Endothelial cell (in vitro differentiated cells): ENCODE results near the gene KMT2B. TPM values are rescaled to one million over a fixed set of nuclear protein-coding genes. Genes with fewer than 3 reads are reported as not detected.

Experiments
- DNase-seq: peaks from one replicate; pipeline ENCODE4 v3.0.0; 2021; ENCODE audit warnings: low spot score
- H3K27ac Mint-ChIP-seq: one replicate; pipeline ENCODE4 v1.8.0; 2021; ENCODE audit warnings: mixed read lengths, inconsistent platforms; ENCODE audit not compliant: unreplicated experiment
- H3K27me3 Mint-ChIP-seq: one replicate; pipeline ENCODE4 v1.8.0; 2021; ENCODE audit warnings: mild to moderate bottlenecking, moderate library complexity, mixed read lengths, inconsistent platforms; ENCODE audit not compliant: unreplicated experiment
- H3K36me3 Mint-ChIP-seq: one replicate; pipeline ENCODE4 v1.8.0; 2021; ENCODE audit warnings: mild to moderate bottlenecking, low read depth, mixed read lengths, inconsistent platforms; ENCODE audit not compliant: unreplicated experiment
- H3K4me1 Mint-ChIP-seq: one replicate; pipeline ENCODE4 v1.8.0; 2021; ENCODE audit warnings: mild to moderate bottlenecking, mixed read lengths, inconsistent platforms; ENCODE audit not compliant: unreplicated experiment
- H3K4me3 Mint-ChIP-seq: one replicate; pipeline ENCODE4 v1.8.0; 2021; ENCODE audit warnings: mild to moderate bottlenecking, mixed read lengths, inconsistent platforms; ENCODE audit not compliant: unreplicated experiment
- H3K9me3 Mint-ChIP-seq: one replicate; pipeline ENCODE4 v1.8.0; 2021; ENCODE audit warnings: mixed read lengths, inconsistent platforms; ENCODE audit not compliant: unreplicated experiment
- total RNA-seq: library from RNA; stranded (reverse); fragmentation: NEBNext Ultra II Directional; extraction: Animal tissue kit (Norgen Biotek cat#: 25700); gene quantifications from one replicate; pipeline ENCODE4 v1.2.1, GENCODE V29; 2021; ENCODE audit not compliant: unreplicated experiment
- TF ChIP-seq, protein P1 (sequence below): fragments of 200-600 bp; sonication (generic); IDR thresholded peaks from one replicate; pipeline ENCODE4 v1.5.0; 2021; ENCODE audit warnings: antibody characterized with exemption; ENCODE audit not compliant: unreplicated experiment

KMT2B gene
- total RNA-seq, 1 donor from 2014 or later: 51.7 TPM

DNA sequence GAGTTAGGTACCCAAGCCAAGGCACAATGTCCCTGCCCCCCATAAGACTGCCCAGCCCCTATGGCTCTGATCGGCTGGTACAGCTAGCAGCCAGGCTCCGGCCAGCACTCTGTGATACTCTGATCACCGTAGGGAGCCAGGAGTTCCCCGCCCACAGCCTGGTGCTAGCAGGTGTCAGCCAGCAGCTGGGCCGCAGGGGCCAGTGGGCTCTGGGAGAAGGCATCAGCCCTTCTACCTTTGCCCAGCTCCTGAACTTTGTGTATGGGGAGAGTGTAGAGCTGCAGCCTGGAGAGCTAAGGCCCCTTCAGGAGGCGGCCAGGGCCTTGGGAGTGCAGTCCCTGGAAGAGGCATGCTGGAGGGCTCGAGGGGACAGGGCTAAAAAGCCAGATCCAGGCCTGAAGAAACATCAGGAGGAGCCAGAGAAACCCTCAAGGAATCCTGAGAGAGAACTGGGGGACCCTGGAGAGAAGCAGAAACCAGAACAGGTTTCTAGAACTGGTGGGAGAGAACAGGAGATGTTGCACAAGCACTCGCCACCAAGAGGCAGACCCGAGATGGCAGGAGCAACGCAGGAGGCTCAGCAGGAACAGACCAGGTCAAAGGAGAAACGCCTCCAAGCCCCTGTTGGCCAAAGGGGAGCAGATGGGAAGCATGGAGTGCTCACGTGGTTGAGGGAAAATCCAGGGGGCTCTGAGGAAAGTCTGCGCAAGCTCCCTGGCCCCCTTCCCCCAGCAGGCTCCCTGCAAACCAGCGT lies 3.0 kb upstream of the KMT2B start:
- H3K36me3 Mint-ChIP-seq: no peaks in the 10 kb centered on the region
- peaks cover 9% of the 10 kb centered on the region for H3K27me3 Mint-ChIP-seq
- TF ChIP-seq, protein P1, sequence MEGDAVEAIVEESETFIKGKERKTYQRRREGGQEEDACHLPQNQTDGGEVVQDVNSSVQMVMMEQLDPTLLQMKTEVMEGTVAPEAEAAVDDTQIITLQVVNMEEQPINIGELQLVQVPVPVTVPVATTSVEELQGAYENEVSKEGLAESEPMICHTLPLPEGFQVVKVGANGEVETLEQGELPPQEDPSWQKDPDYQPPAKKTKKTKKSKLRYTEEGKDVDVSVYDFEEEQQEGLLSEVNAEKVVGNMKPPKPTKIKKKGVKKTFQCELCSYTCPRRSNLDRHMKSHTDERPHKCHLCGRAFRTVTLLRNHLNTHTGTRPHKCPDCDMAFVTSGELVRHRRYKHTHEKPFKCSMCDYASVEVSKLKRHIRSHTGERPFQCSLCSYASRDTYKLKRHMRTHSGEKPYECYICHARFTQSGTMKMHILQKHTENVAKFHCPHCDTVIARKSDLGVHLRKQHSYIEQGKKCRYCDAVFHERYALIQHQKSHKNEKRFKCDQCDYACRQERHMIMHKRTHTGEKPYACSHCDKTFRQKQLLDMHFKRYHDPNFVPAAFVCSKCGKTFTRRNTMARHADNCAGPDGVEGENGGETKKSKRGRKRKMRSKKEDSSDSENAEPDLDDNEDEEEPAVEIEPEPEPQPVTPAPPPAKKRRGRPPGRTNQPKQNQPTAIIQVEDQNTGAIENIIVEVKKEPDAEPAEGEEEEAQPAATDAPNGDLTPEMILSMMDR: no peak
- H3K27ac Mint-ChIP-seq: peak overlapping the region; percentile 9
- no peak for DNase-seq
- no peaks in the 10 kb centered on the region for H3K9me3 Mint-ChIP-seq
- H3K4me1 Mint-ChIP-seq: peaks cover 22% of the 10 kb centered on the region
- peak overlapping the region; percentile 62 for H3K4me3 Mint-ChIP-seq

DNA sequence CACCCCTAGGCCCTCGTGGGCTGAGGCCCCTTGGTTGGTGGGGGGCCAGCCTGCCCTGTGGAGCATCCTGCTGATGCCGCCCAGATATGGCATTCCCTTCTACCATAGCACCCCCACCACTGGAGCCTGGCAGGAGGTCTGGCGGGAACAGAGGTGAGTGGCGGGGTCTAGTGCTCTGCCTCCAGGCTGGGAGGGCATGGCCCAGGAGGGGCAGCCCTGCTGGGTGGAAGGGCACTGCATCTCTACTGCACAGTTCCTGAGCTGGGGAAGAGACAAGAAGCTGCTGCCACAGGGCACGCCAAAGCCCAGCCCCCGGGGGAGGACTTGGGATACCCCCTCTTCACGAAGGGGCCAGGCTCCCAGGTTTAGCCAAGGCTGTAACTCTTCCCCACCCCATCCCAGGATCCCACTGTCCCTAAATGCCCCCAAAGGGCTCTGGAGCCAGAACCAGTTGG lies 2.4 kb upstream of the KMT2B start:
- TF ChIP-seq, protein P1: no peak
- Mint-ChIP-seq H3K9me3 (no peaks in the 10 kb centered on the region), H3K4me3 (no peak overlapping the region), H3K36me3 (peaks cover 4% of the 10 kb centered on the region), H3K27ac (no peak overlapping the region), H3K4me1 (peaks cover 22% of the 10 kb centered on the region), H3K27me3 (peaks cover 13% of the 10 kb centered on the region)
- no peak for DNase-seq

DNA sequence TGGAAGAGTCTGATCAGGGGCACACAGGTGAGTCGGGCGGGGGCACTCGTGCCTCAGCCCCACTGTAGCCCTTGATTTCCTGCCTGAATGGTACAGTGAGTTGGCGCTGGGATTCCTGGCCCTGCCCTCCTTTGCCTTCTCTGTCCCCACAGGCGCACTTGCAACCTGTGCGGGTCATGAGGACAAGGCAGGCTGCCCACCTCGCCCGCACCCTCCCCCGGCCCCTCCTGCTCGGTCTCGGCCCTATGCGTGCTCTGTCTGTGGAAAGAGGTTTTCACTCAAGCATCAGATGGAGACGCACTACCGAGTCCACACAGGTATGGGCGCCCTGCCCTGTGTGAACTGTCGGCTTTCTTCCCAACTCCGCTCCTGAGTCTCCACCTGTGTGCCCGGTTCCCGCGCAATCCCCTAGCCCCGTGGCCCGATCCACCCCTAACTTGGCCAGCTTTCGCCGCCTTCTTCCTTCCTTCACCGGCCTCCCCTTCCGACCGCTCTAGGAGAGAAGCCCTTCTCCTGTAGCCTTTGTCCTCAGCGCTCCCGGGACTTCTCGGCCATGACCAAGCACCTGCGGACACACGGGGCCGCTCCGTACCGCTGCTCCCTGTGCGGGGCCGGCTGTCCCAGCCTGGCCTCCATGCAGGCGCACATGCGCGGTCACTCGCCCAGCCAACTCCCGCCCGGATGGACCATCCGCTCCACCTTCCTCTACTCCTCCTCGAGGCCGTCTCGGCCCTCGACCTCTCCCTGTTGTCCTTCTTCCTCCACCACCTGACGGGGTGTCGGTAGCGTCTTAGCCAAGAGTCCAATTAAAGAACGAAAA lies 1.6 kb upstream of the KMT2B start:
- peaks cover 13% of the 10 kb centered on the region for H3K27me3 Mint-ChIP-seq
- H3K4me3 Mint-ChIP-seq: peak overlapping the region; percentile 96
- DNase-seq: peak; percentile 60
- peaks cover 22% of the 10 kb centered on the region for H3K4me1 Mint-ChIP-seq
- TF ChIP-seq, protein P1: no peak
- peaks cover 4% of the 10 kb centered on the region for H3K36me3 Mint-ChIP-seq
- no peaks in the 10 kb centered on the region for H3K9me3 Mint-ChIP-seq
- peak overlapping the region; percentile 82 for H3K27ac Mint-ChIP-seq

DNA sequence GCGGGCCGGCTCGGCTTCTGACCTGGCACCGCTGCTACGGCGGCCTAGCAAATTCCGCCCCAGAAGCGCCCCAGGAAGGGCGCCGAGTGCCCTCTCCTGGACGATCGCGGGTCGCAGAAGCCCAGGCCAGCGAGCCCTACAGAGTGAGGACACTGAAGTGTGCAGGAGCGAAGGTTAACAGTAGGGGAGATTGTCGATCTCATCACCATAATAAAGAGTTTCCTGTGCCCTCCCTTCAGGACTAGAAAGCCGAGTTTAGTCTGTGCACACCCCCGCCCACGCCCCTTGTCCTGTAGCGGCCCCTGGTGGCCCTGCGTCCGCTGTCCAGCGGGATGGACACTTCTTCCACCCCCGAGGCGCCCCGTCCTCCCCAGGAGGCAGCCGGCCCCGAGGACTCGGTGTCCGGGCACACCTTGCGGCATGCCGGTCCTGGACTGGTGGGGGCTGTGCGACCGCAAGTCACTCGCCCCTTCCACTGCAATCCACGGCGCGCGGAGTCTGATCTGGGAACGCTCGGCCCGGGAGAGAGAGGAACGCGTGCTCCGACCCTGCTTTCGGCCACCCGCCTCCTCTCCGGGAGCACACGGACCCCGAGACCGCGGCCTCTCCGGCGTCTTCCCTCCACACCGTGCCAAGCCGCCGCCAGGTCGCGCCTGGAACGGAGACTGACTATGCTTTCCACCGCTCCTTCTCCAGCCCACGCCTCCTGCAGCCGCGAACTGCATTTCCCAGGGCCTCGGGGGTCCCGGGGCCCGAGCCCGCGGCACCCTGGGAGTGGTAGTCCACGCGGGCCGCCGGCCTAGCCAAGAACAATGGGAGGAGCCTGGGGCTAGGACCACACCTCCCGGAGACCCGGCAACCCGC lies 770 bp upstream of the KMT2B start:
- TF ChIP-seq, protein P1: peak; percentile 76
- Mint-ChIP-seq H3K4me3 (peak overlapping the region; percentile 96), H3K9me3 (no peaks in the 10 kb centered on the region), H3K27ac (peak overlapping the region; percentile 82), H3K4me1 (peaks cover 22% of the 10 kb centered on the region), H3K36me3 (peaks cover 4% of the 10 kb centered on the region), H3K27me3 (peaks cover 15% of the 10 kb centered on the region)
- peak; percentile 92 for DNase-seq
